Tibial nerve (tissue), 4 donors: ENCODE data around the gene TMEFF2.

Experiments used
- CTCF ChIP-seq, 5 experiments: fragments of 200-600 bp in 3 of 5; fragments of 450-650 bp in 2 of 5; sonication (generic) in 3 of 5; IDR thresholded peaks; one replicate each; pipeline ENCODE4 v1.5.1; 2016 to 2019; ENCODE audit warnings: antibody characterized with exemption in 5 of 5, mild to moderate bottlenecking in 3 of 5, moderate library complexity in 2 of 5
- EP300 ChIP-seq, 2 donors: sonication (generic); formaldehyde crosslinking; IDR thresholded peaks; one replicate each; pipeline ENCODE4 v1.6.1; 2017; ENCODE audit warnings: antibody characterized with exemption in 2 of 2, mild to moderate bottlenecking in 1 of 2
- POLR2A ChIP-seq, 2 donors: fragments of 450-650 bp; IDR thresholded peaks; one replicate each; pipeline ENCODE4 v1.6.1; 2017; ENCODE audit warnings: antibody characterized with exemption in 2 of 2, mild to moderate bottlenecking in 2 of 2, moderate library complexity in 2 of 2

GRCh38 chr2:191945623-191946022, 249.1 kb downstream of the TMEFF2 start:
- TF ChIP-seq CTCF (IDR thresholded peaks at IDR 0.05) (no peak), POLR2A (IDR thresholded peaks at IDR 0.05) (no peak), EP300 (IDR thresholded peaks at IDR 0.05) (no peak)
